ENCODE measurements around the gene VWA3A. TPM values are rescaled to one million over a fixed set of nuclear protein-coding genes. Genes with fewer than 3 reads are reported as not detected.
"Not testable (repeated sequence)": the region's sequence is repeated elsewhere in the genome, so short reads cannot be mapped to it uniquely, and the experiment has no call there.

VWA3A gene
- total and polyA plus RNA-seq, 9 donors, result 0.15 to 46.2 (median 1.3) TPM

DNA sequence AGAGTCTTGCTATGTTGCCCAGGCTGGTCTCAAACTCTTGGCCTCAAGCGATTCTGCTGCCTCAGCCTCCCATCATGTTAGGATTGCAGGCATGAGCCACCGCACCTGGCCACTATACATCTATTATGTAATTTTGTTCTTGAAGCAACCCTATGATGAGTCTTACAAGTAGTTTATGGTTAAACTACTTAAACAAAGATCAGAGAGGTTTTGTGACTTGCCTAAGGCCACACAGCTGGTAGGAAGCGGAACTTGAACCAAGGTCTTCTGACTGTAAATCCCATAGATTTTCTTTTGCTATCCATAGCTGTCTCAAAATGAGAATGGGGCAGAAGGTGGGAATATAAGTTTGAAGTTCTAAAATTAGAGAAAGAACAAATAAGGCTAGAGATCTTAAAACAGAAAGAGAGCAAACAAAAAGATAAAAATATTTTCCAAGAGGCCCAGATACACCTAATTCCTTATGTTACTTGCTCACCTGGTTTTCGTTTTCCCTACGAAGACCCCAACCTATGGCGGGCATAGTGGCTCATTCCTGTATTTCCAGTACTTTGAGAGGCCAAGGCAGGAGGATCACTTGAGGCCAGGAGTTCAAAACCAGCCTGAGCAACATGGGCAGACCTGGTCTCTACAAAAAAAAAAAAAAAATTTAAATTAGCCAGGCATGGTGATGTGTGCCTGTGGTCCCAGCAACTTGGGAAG, 32.4 kb downstream of the VWA3A start:
- no peaks in the 10 kb centered on the region for H3K36me3 ChIP-seq
- H3K9me3 ChIP-seq, result peaks cover 0 to 6% of the 10 kb centered on the region in 2 donors
- intact Hi-C loops (cut with DNase I), result no loop called here
- no peaks in the 10 kb centered on the region for H3K4me1 ChIP-seq (ENCODE audit: insufficient read depth)
- no peak for DNase-seq
- no peak overlapping the region for H3K4me3 ChIP-seq
- no peak overlapping the region for H3K27ac ChIP-seq
- 91 to 93% (median 92%) methylated on average over 6 of the region's 6 CpGs for WGBS, 3 donors
- TF ChIP-seq CTCF (IDR thresholded peaks at IDR 0.05) (no peak), POLR2A (IDR thresholded peaks at IDR 0.05) (no peak), EP300 (IDR thresholded peaks at IDR 0.05) (no peak)
- H3K27me3 ChIP-seq, result no peaks in the 10 kb centered on the region

GRCh38 chr16:22126037-22126558, 33.8 kb downstream of the VWA3A start:
- no peak for DNase-seq
- intact Hi-C loops (cut with DNase I), result no loop called here
- Histone ChIP-seq H3K4me3 (no peak overlapping the region), H3K36me3 (no peaks in the 10 kb centered on the region), H3K9me3 (peaks cover 0 to 6% of the 10 kb centered on the region in 2 donors), H3K4me1 (ENCODE audit: insufficient read depth) (no peaks in the 10 kb centered on the region), H3K27me3 (no peaks in the 10 kb centered on the region), H3K27ac (no peak overlapping the region)
- 64 to 72% (median 67%) methylated on average over 15 of the region's 15 CpGs for WGBS, 3 donors
- TF ChIP-seq POLR2A (IDR thresholded peaks at IDR 0.05), result no peak
- no peak for TF ChIP-seq CTCF (IDR thresholded peaks at IDR 0.05)
- no peak for TF ChIP-seq EP300 (IDR thresholded peaks at IDR 0.05)

DNA sequence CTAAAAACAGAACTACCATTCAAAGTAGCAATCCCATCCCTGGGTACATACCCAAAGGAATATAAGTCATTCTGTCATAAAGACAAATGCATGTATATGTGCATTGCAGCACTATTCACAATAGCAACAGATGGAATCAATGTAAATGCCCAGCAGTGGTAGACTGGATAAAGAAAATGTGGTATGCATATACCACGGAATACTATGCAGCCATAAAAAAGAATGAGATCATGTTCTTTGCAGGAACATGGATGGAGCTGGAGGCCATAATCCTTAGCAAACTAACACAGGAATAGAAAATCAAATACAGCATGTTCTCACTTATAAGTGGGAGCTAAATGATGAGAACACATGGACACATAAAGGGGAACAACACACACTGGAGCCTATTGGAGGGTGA, 36.2 kb downstream of the VWA3A start:
- H3K4me3 ChIP-seq; DNase-seq; H3K27me3 ChIP-seq; H3K27ac ChIP-seq; H3K9me3 ChIP-seq; intact Hi-C loops (cut with DNase I); H3K36me3 ChIP-seq; H3K4me1 ChIP-seq (ENCODE audit: insufficient read depth): not testable (repeated sequence)
- WGBS, 3 donors, result 86 to 91% (median 90%) methylated on average over 1 of the region's 1 CpG

- H3K4me1 ChIP-seq (ENCODE audit: insufficient read depth), result no peaks in the 10 kb centered on the region
- TF ChIP-seq POLR2A (IDR thresholded peaks at IDR 0.05) (no peak), CTCF (IDR thresholded peaks at IDR 0.05) (no peak), EP300 (IDR thresholded peaks at IDR 0.05) (no peak)
- intact Hi-C loops (cut with DNase I), result no loop called here
- H3K27me3 ChIP-seq, result no peaks in the 10 kb centered on the region
- H3K9me3 ChIP-seq, result peaks cover 0 to 6% of the 10 kb centered on the region in 2 donors
- no peak overlapping the region for H3K27ac ChIP-seq
- no peaks in the 10 kb centered on the region for H3K36me3 ChIP-seq
- H3K4me3 ChIP-seq, result no peak overlapping the region
- DNase-seq, result no peak
Observed at GRCh38 chr16:22130528-22130927, 38.2 kb downstream of the VWA3A start.

GRCh38 chr16:22132801-22133200, 40.5 kb downstream of the VWA3A start:
- TF ChIP-seq POLR2A (IDR thresholded peaks at IDR 0.05) (no peak), EP300 (IDR thresholded peaks at IDR 0.05) (no peak), CTCF (IDR thresholded peaks at IDR 0.05) (no peak)
- 84 to 89% (median 84%) methylated on average over 10 of the region's 10 CpGs for WGBS, 3 donors
- intact Hi-C loops (cut with DNase I), result no loop called here
- no peak overlapping the region for H3K4me3 ChIP-seq
- H3K27me3 ChIP-seq, result no peaks in the 10 kb centered on the region
- no peaks in the 10 kb centered on the region for H3K36me3 ChIP-seq
- no peaks in the 10 kb centered on the region for H3K4me1 ChIP-seq (ENCODE audit: insufficient read depth)
- peaks cover 0 to 6% of the 10 kb centered on the region in 2 donors for H3K9me3 ChIP-seq
- H3K27ac ChIP-seq, result no peak overlapping the region
- no peak for DNase-seq
